HG03558 (cell line): Measurements from ENCODE around the gene SPATA31E1.
"Not testable (repeated sequence)": the region's sequence is repeated elsewhere in the genome, so short reads cannot be mapped to it uniquely, and the experiment has no call there.

Source experiments
- ATAC-seq: cut with Tn5 transposase; IDR thresholded peaks from one replicate; pipeline ENCODE4 v1.9.1; 2021; ENCODE audit warnings: moderate number of reproducible peaks; ENCODE audit not compliant: unreplicated experiment; ENCODE audit errors: extremely low read depth

Gene SPATA31E1

DNA sequence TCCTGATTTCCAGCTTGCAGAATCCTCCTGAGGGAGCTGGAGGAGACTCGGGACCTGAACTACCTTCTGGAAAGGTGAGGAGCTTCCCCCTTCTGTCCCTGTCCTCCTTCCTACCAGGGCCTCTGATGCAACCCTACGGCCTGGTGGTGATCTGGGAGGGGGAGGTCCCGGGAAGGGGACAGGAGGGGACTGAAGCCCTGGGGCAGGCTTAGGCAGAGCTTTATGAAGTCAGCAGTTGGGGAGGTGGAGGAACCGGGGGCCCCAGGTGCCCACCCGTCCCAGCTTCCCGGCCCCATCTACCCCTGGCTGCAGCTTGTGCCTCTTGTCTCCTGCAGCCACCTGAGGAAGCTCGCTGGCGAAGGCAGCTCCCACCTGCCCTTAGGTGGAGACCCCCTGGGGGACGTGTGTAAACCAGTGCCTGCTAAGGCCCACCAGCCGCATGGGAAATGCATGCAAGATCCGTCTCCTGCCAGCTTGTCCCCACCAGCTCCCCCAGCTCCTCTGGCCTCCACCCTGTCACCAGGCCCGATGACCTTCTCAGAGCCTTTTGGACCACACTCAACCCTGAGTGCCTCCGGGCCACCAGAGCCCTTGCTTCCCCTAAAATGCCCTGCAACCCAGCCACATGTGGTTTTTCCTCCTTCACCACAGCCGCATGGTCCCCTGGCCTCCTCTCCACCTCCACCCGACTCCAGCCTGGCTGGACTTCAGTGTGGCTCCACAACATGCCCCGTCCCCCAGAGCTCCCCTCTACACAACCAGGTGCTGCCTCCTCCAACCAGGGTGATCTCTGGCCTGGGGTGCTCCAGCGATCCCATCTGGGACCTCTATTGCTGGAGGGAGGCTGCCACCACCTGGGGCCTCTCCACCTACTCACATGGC, 2.1 kb downstream of the SPATA31E1 start:
- no peak for ATAC-seq

DNA sequence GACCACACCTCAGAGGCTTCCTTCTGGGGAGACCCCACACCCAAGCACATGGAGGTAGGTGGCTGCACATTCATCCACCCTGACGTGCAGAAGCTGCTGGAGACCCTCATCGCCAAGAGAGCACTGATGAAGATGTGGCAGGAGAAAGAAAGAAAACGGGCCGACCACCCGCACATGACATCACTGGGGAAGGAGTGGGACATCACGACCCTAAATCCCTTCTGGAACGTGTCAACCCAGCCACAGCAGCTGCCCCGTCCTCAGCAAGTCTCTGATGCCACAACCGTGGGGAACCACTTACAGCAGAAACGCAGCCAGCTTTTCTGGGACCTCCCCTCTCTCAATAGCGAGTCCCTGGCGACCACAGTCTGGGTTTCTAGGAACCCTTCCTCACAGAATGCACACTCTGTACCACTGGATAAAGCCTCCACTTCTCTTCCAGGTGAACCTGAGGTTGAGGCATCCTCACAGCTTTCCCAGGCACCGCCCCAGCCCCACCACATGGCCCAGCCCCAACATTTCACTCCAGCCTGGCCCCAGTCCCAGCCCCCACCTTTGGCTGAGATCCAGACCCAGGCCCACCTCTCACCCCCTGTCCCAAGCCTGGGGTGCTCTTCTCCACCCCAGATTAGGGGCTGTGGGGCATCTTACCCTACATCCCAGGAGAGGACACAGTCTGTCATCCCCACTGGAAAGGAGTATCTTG, 3.0 kb downstream of the SPATA31E1 start:
- ATAC-seq: no peak

DNA sequence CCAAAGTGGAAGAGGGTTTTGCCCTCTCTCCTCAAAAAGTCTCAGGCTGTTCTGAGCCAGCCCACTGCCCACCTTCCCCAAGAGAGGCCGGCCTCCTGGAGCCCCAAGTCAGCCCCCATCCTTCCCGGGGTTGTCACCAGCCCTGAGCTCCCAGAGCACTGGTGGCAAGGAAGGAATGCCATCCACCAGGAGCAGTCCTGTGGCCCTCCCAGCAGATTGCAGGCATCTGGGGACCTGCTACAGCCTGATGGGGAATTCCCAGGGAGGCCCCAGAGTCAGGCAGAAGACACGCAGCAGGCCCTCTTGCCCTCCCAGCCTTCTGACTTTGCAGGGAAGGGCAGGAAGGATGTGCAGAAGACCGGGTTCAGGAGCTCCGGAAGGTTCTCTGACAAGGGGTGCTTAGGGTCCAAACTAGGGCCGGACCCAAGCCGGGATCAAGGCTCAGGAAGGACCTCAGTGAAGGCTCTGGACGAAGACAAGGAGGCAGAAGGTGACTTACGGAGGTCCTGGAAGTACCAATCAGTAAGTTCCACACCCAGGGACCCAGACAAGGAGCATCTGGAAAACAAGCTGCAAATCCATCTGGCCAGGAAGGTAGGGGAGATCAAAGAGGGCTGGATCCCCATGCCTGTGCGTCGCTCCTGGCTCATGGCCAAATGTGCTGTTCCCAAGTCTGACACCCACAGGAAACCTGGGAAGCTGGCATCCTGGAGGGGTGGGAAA, 3.7 kb downstream of the SPATA31E1 start:
- no peak for ATAC-seq

DNA sequence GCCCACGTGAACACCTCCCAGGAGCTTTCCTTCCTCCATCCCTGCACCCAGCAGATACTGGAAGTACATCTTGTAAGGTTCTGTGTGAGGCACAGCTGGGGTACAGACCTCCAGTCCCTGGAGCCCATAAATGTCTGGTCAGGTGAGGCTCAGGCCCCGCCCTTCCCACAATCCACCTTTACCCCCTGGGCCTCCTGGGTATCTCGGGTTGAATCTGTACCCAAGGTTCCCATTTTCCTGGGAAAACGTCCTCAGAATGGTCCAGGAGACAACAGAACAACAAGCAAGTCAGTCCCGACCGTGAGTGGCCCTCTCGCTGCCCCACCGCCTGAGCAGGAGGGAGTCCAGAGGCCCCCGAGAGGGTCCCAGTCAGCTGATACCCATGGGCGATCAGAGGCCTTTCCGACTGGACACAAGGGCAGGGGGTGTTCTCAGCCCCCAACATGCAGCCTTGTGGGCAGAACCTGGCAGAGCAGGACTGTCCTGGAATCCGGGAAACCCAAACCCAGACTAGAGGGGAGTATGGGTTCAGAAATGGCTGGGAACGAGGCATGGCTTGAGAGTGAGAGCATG, 4.3 kb downstream of the SPATA31E1 start:
- no peak for ATAC-seq

DNA sequence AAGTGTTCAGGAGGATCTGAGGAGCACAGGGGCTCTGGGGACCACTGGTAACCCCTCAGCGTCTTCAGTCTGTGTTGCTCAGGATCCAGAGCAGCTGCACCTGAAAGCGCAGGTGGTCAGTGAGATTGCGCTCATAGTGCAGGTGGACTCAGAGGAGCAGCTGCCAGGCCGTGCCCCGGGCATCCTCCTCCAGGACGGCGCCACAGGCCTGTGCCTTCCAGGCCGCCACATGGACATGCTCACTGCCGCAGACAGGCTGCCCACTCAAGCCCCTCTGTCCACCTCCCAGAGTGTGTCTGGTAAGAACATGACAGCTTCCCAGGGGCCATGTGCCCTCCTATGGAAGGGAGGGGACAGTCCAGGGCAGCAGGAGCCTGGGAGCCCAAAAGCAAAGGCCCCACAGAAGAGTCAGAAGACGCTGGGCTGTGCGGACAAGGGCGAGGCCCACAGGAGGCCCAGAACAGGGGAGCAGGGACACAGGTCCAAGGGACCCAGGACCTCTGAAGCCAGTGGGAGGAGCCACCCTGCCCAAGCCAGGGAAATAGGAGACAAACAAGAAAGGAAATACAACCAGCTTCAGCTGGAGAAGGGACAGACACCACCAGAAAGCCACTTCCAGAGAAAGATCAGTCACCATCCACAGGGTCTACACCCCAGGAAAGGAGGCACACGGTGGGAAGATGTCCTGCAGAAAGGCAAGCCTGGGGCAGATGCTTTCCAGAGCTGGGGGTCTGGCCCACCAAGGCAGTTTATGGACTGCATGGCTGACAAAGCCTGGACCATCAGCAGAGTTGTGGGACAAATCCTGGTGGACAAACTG, 5.2 kb downstream of the SPATA31E1 start:
- no peak for ATAC-seq

DNA sequence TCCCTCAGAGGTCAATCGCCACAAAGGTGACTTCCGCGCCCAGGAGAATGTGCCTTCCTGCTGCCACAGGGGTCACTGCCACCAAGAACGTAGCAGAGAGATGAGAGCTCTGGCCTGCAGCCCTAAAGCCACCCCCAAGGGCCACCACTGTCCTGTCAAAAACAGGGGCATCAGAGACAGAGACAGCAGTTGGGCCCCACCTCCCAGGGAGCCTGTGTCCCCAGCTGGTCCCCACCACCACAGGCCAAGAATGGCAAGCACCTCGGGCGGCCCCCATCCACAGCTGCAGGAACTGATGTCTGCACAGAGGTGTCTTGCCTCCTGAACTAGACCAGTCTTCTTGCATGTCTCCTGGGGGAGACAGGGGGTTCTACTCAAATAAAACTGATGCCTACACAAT, 5.8 kb downstream of the SPATA31E1 start:
- ATAC-seq: no peak

DNA sequence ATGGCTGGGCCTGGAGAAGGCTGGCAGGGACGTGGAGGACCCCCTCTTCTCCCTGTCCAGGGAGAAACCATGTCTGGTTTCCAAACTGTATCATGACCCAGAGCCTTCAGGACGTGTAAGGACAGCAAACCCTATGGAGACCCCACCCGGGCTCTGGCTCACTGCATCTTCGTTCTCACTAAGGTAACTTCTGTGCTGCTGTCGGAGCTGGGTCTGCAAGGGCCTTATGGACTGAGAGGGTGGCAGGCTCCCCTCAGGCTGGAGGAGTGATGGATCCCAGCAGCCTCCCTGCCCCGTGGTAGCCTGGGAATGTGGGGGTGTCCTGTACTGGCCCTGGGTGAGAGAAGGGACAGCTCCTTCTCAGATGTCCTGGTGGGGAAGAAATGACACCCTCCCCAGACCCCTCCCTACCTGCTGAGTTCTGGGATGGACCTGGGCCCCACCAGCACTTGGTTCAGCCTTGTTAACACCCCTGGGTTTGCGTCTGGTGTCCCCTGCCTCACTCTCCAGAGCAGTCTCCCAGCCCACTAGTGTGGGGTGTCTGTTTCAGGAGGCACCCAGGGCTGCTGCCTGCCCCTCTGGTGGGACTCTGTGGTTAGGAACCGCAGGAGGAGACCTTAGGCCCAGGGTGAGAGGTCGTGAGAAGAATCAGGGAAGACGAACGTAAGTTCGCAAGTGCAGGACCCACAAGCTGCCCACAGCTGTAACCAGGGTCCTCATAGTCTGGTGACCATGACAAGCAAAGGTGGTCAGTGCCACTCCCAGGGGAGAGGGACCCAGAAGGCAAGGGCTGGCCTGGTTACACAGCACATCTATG, 6.6 kb downstream of the SPATA31E1 start:
- no peak for ATAC-seq

DNA sequence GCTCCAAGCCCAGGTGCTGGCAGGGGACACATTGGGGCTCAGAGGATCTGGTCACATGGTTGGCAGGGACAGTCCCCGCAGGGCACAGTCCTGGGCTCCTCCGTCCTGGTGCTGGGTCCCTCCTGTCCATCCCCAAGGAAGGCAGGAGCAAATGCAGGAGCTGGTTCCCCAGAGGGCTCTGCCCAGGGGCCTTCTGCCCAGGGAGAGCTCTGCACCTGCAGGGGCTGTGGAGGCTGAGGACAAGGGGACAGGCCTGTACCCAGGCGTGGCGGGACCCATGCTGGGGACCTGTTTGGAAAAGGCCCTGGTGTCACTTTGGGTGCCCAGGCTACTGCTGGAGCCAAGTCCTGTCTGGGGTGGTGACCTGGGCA, 7.2 kb downstream of the SPATA31E1 start:
- no peak for ATAC-seq

DNA sequence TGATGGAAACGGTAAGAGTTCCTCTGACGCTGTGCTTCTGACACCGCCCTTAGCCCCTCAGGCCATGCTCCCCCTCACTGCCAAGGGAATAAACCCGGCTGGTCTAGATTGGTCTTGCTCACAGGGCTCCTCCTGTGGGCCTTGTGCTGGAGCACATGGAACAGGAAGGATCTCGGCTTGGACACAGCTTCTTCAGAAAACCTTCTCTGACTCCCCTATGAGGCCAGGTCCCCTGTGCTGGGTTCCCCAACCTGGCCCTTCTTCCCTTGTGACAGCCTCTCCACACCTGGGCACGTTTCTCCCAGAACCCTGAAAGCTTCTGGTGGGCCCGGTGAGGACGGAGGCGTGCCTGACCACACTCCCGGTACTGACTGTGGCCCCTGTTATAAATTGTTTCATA, 8.2 kb downstream of the SPATA31E1 start:
- no peak for ATAC-seq

DNA sequence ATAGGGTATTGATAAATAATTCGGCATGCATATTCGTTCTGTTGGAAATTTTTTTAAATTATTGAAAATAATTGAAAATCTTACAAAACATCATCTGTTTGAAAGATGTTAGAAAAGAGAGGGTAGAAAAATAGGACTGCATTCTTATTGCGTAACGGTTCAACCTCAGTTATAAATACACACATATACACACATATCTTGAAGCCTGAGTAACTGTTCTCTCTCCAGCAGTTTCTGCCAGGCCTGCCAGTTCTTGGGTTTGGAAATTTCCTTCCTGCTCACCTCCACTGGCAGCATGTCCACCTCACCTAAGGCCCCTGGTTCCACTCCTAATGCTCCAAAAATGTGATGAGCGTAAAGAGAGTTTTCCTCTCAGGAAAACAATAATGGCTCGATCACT, 9.1 kb downstream of the SPATA31E1 start:
- ATAC-seq: no peak

DNA sequence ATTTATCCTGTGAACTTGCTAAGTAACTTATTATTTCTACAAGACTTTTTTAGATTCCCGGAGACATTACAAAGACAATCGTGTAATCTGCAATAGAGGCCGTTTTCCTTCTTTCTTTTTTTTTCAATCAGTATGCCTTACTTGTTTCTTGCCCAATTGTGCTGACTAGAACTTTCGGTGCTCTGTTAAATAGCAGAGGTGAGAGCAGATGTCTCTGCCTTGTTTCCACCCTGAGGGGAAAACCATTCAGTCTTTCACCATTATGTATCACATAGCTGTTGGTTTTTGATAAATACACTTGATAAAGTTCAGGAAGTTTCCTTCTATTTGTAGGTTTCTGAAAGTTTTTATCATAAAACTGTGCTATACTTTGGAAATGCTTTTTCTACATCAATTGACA, 10.3 kb downstream of the SPATA31E1 start:
- ATAC-seq: no peak

DNA sequence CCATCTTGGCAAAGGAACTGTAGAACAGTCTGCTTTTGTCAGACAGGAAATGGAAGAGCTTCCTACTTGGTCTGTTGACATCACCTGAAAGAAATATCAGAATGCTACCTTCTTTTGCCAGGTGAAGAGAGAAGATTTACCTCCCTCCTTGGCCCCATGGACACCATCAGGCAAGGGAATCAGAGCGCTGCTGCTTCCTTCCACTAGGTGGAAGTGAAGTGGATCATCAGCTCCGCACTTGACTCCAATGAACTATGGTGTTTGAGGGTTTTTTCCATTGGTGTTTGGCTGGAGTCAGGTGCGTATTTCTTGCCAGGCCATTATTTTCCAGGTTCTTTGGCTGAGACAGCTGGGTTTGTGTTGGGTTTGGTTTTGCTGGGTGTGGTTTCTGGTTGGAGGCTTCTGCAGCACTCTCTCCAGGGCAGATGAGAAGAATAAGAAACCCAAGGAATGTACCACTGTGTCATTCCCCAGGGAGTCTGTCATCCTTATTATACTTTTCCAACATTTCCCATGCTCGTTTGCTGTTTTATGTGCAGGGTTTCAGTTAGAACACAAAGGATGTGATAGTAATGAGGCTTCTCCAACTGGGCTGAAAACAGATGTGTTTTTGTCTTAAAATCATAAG, 12.4 kb downstream of the SPATA31E1 start:
- no peak for ATAC-seq

DNA sequence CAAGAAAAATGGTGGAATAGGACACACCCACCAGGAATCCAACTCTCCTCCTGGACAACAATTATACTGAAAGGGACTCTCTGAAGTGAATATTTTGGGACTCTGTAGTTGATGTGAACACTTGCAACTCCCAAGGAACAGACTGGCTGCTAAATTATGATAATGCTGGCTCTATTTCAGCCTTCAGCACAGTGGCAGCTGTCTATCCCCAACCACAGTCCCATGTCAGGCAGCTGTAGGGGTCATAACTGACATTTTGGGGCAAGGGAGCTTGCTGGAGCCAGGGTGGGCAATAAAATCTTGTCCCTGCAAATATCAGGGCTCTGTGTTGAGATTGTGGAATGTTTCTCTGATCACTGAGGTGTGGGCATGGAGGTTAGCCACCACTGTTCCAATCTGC, 14.2 kb downstream of the SPATA31E1 start:
- ATAC-seq: no peak

DNA sequence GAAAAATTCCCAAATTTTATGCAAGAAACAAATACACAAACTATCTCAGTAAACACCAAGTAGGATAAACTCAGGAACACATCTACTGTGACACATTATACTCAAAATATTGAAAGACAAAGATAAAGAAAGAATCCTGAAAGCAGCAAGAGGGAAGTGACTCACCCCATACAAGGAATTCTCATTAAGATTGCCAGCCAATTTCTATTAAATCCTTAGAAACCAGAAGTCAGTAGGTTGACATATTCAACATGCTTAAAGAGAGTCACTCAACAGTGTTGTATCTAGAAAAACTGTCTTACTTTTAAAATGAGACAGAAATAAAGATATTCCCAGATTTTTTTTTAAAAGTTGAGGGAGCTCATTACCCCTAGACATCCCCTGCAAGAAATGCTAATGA, 15.5 kb downstream of the SPATA31E1 start:
- no peak for ATAC-seq

DNA sequence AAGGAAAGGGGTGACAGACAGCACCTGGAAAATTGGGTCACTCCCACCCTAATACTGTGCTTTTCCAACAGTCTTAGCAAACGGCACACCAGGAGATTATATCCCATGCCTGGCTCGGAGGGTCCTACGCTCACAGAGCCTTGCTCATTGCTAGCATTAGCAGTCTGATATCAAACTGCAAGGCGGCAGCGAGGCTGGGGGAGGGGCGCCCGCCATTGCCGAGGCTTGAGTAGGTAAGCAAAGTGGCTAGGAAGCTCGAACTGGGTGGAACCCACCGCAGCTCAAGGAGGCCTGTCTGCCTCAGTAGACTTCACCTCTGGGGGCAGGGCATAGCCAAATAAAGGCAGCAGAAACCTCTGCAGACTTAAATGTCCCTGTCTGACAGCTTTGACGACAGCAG, 19.7 kb downstream of the SPATA31E1 start:
- ATAC-seq: not testable (repeated sequence)

DNA sequence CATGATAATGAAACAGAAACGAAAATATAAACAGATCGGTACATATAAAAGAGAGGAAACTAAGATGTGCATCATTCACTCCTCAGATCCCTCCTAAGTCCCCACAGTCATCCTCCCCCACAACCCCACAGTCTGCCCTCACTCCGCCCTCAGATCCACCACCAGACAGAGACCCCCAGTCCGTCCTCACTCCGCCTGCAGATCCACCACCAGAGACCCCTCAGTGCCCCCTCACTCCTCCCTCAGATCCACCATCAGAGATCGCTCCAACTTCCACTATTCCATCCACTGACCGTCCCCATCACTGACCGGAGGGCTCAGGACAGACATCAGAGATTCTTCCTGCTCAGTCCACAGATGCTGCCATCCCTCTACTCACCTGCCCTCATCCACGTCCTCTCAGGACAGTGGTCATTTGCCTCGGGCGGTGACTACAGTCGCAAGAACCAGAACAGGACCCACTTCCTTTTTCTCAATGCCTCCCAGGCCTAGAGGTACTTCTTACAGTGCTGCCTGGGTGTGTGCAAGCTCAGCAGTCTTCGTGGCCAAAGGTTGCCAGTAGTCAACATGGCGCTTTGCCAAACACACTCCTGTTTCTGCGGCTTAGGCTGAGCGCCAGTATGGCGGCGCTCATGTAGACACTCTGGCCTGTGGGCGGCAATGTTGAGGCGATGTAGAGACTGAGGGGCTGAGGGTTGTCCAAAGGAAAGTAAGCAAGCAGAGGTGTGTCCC, 26.8 kb downstream of the SPATA31E1 start:
- no peak for ATAC-seq

DNA sequence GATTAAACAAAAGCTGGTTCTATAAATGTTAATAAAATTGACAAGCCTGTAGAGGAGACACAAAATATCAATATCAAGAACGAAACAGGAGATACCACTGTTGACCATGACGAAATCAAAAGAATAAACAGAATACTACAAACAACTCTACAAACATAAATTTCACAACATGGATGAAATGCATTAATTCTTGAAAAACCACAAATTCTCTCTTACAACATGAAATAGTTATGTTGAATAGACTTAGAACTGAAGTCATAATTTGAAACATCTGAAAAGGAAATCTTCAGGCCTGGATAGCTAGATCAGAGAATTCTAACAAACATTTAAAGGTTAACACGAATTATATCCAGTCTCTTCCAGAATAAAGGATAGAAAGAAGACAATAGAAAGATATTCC, 28.1 kb downstream of the SPATA31E1 start:
- ATAC-seq: no peak

DNA sequence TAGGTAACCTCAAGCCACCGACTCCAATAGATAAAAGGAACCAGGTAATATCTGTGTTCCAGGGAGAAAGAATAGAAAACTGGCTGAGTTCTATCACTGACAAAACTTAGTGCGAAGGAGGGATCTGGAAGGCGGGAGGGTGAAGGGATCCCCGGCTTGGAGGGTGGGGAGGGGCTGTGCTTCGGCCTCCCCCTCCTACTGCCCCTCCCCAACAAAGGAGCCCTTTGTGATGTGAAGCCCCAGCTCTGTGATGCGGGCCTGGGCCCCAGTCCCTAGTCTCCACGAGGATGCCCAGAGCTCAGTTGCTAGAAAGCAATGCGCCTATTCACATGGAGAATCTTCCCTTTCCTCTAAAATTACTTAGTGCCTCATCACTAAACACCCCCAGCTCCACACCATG, 35.0 kb downstream of the SPATA31E1 start, which contains the start of gene SPATA31C1:
Gene SPATA31C1 (plus strand): TSS at position 301 of the 400 bp plus-strand sequence.
- not testable (repeated sequence) for ATAC-seq
